ENCODE measurements around the gene PIGP. TPM values are rescaled to one million over a fixed set of nuclear protein-coding genes. Genes with fewer than 3 reads are reported as not detected.

The PIGP gene
- total RNA-seq, 1 experiment from 2014 or later = 13.2 TPM

DNA sequence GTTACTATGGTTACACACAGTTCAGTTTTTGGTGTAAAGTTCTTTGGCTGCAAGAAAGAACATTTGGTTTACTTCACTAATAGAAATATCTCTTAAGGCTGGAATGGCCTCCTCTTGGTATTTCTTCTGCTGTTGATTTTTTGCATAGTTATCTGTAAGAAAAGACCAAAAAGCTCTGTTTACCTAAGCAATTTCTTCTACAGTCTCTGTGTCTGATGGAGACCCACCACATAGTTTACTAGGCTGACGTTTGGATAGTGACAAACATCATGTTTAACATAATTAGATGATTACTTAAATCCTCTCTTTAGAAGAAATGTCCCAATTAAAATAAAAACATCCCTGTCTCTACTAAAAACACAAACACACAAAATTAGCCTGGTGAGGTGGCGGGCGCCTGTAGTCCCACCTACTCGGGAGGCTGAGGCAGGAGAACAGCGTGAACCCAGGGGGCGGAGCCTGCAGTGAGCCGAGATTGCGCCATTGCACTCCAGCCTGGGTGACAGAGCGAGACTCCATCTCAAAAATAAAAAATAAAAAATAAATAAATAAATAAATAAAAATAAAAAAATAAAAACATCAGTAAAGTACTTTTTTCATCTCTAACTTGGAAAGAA lies 7.2 kb downstream of the PIGP start:
- TF ChIP-seq, protein P1, sequence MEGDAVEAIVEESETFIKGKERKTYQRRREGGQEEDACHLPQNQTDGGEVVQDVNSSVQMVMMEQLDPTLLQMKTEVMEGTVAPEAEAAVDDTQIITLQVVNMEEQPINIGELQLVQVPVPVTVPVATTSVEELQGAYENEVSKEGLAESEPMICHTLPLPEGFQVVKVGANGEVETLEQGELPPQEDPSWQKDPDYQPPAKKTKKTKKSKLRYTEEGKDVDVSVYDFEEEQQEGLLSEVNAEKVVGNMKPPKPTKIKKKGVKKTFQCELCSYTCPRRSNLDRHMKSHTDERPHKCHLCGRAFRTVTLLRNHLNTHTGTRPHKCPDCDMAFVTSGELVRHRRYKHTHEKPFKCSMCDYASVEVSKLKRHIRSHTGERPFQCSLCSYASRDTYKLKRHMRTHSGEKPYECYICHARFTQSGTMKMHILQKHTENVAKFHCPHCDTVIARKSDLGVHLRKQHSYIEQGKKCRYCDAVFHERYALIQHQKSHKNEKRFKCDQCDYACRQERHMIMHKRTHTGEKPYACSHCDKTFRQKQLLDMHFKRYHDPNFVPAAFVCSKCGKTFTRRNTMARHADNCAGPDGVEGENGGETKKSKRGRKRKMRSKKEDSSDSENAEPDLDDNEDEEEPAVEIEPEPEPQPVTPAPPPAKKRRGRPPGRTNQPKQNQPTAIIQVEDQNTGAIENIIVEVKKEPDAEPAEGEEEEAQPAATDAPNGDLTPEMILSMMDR (conservative IDR thresholded peaks at IDR 0.05) = no peak
- Mint-ChIP-seq H3K27ac (no peak overlapping the region), H3K4me1 (peaks cover 4 to 14% of the 10 kb centered on the region in 2 experiments), H3K27me3 (ENCODE audit: low read depth) (no peaks in the 10 kb centered on the region), H3K9me3 (no peaks in the 10 kb centered on the region), H3K36me3 (ENCODE audit: insufficient read depth in 1 of 3, low read depth in 3 of 3) (peaks cover 0 to 17% (median 15%) of the 10 kb centered on the region in 3 experiments; a peak in 4 of 7 replicates), H3K4me3 (no peak overlapping the region)
- no peak overlapping the region for H4K8ac ChIP-seq (replicated peaks; ENCODE audit: insufficient read length, low read depth, low read length)
- no peak overlapping the region for H2BK15ac ChIP-seq (ENCODE audit: low read depth, low read length)
- no peaks in the 10 kb centered on the region for H3K9me3 ChIP-seq (ENCODE audit: control insufficient read depth, low read depth, low read length)
- no peak overlapping the region for H2BK5ac ChIP-seq (ENCODE audit: insufficient read length, low read length)
- H2AK5ac ChIP-seq (ENCODE audit: insufficient read length, low read length) = no peak overlapping the region
- H3K23me2 ChIP-seq (ENCODE audit: insufficient read length, low read depth, low read length, poor library complexity, severe bottlenecking) = no peaks in the 10 kb centered on the region
- no peak overlapping the region for H4K5ac ChIP-seq (ENCODE audit: insufficient read length, low read depth, low read length)
- DNase-seq = no peak
- no peak overlapping the region for H3K9ac ChIP-seq (ENCODE audit: extremely low read depth, insufficient read length, low read length)
- H3T11ph ChIP-seq (ENCODE audit: low read length) = no peak overlapping the region
- no peak overlapping the region for H3K56ac ChIP-seq (ENCODE audit: insufficient read length, low read depth, low read length)
- H4K20me1 ChIP-seq (ENCODE audit: control insufficient read depth, insufficient read depth, insufficient read length) = no peaks in the 10 kb centered on the region
- no peaks in the 10 kb centered on the region for H3K27me3 ChIP-seq (ENCODE audit: insufficient read depth, low read length)
- no peak overlapping the region for H3K23ac ChIP-seq (ENCODE audit: insufficient read length, low read depth, low read length)
- no peaks in the 10 kb centered on the region for H3K4me1 ChIP-seq (ENCODE audit: insufficient read depth, low read length)
- no peak overlapping the region for H4K91ac ChIP-seq (ENCODE audit: insufficient read length, low read depth, low read length)
- H3K18ac ChIP-seq (ENCODE audit: insufficient read length, low read depth, low read length) = no peak overlapping the region
- no peak overlapping the region for H2BK12ac ChIP-seq (ENCODE audit: insufficient read length, low read depth, low read length)
- H3K4me2 ChIP-seq (ENCODE audit: insufficient read depth, insufficient read length, low read length) = no peak overlapping the region
- H3K79me2 ChIP-seq (ENCODE audit: insufficient read depth, low read length) = no peaks in the 10 kb centered on the region
- no peak overlapping the region for H2BK20ac ChIP-seq (ENCODE audit: low read depth, low read length, poor library complexity, severe bottlenecking)
- H2AFZ ChIP-seq (ENCODE audit: low read length) = no peak overlapping the region
- H2BK120ac ChIP-seq (ENCODE audit: low read depth, low read length, poor library complexity, severe bottlenecking) = no peak overlapping the region
- H3K79me1 ChIP-seq (ENCODE audit: insufficient read depth, low read depth, low read length, poor library complexity, severe bottlenecking) = no peaks in the 10 kb centered on the region
- H3K4ac ChIP-seq (ENCODE audit: low read depth, low read length) = no peak overlapping the region
- H3K27ac ChIP-seq (ENCODE audit: insufficient read length, low read depth, low read length) = no peak overlapping the region
- WGBS (ENCODE audit: extremely low coverage, insufficient read length, low lambda C conversion rate) = no CpG with 5 or more reads among the region's 9 CpGs
- H3K14ac ChIP-seq (ENCODE audit: insufficient read depth, low read length) = no peak overlapping the region

Data from H9 (cell line).